HL-60 (cell line): Measurements from ENCODE around the gene NR5A1.

Source experiments
- DNase-seq, 2 experiments: peaks; one replicate each; pipeline ENCODE4 v3.0.0-alpha.2; 2010 to 2020; ENCODE audit warnings: low read depth in 1 of 2, low spot score in 1 of 2
- H3K27ac ChIP-seq: fragments of 250-450 bp; sonication (Bioruptor Pico); replicated peaks from 2 replicates; pipeline ENCODE4 v1.5.1; 2020; ENCODE audit warnings: mild to moderate bottlenecking, moderate library complexity
- H3K27me3 ChIP-seq: fragments of 250-450 bp; sonication (Bioruptor Pico); 2 replicates; pipeline ENCODE4 v1.5.1; 2021; ENCODE audit warnings: mild to moderate bottlenecking, moderate library complexity; ENCODE audit not compliant: insufficient read depth, poor library complexity, severe bottlenecking
- H3K4me3 ChIP-seq: replicated peaks from 2 replicates; pipeline ENCODE4 v1.5.1; 2011; ENCODE audit warnings: mild to moderate bottlenecking, control low read depth, low read length; ENCODE audit not compliant: insufficient read depth
- GABPA ChIP-seq: IDR thresholded peaks from 2 replicates; pipeline ENCODE4 v1.6.1; 2012; ENCODE audit warnings: low read depth
- POLR2AphosphoS5 ChIP-seq: IDR thresholded peaks from 2 replicates; pipeline ENCODE4 v1.6.1; 2012; ENCODE audit warnings: low read depth
- SPI1 ChIP-seq: IDR thresholded peaks from 2 replicates; pipeline ENCODE4 v1.6.1; 2012; ENCODE audit warnings: low read depth, mild to moderate bottlenecking, borderline replicate concordance
- TF ChIP-seq, protein P1 (sequence below): IDR thresholded peaks from one replicate; pipeline ENCODE4 v1.5.1; 2011; ENCODE audit warnings: low read length, control low read depth, inconsistent platforms; ENCODE audit not compliant: insufficient read depth
- TF ChIP-seq, protein P2 (sequence below): IDR thresholded peaks from 2 replicates; pipeline ENCODE4 v1.6.1; 2012; ENCODE audit warnings: low read depth; ENCODE audit not compliant: insufficient replicate concordance

The NR5A1 gene

DNA sequence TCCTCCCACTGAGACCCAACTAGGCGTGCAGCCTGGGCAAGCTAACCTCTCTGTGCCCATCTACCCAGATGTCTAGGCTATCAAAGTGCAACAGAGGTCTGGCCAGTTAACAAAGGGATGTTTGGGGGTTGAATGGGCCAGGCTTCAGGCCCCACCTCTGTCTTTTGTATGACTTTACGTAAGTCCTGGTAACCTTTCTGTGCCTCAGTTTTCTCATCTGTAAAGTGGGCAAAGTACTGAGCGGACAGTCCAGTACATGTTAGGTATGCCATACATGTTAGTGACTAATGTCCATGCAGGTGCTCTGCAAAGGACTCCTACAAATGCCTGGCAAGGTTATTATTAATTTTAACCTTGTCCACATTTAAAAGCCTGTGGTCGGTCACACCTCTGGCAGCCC lies 14.0 kb downstream of the NR5A1 start:
- Histone ChIP-seq H3K4me3 (no peak overlapping the region), H3K27ac (no peak overlapping the region), H3K27me3 (no peaks in the 10 kb centered on the region)
- no peak for DNase-seq
- TF ChIP-seq GABPA = no peak
- no peak for TF ChIP-seq SPI1
- TF ChIP-seq, protein P1, sequence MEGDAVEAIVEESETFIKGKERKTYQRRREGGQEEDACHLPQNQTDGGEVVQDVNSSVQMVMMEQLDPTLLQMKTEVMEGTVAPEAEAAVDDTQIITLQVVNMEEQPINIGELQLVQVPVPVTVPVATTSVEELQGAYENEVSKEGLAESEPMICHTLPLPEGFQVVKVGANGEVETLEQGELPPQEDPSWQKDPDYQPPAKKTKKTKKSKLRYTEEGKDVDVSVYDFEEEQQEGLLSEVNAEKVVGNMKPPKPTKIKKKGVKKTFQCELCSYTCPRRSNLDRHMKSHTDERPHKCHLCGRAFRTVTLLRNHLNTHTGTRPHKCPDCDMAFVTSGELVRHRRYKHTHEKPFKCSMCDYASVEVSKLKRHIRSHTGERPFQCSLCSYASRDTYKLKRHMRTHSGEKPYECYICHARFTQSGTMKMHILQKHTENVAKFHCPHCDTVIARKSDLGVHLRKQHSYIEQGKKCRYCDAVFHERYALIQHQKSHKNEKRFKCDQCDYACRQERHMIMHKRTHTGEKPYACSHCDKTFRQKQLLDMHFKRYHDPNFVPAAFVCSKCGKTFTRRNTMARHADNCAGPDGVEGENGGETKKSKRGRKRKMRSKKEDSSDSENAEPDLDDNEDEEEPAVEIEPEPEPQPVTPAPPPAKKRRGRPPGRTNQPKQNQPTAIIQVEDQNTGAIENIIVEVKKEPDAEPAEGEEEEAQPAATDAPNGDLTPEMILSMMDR = no peak
- no peak for TF ChIP-seq POLR2AphosphoS5
- TF ChIP-seq, protein P2, sequence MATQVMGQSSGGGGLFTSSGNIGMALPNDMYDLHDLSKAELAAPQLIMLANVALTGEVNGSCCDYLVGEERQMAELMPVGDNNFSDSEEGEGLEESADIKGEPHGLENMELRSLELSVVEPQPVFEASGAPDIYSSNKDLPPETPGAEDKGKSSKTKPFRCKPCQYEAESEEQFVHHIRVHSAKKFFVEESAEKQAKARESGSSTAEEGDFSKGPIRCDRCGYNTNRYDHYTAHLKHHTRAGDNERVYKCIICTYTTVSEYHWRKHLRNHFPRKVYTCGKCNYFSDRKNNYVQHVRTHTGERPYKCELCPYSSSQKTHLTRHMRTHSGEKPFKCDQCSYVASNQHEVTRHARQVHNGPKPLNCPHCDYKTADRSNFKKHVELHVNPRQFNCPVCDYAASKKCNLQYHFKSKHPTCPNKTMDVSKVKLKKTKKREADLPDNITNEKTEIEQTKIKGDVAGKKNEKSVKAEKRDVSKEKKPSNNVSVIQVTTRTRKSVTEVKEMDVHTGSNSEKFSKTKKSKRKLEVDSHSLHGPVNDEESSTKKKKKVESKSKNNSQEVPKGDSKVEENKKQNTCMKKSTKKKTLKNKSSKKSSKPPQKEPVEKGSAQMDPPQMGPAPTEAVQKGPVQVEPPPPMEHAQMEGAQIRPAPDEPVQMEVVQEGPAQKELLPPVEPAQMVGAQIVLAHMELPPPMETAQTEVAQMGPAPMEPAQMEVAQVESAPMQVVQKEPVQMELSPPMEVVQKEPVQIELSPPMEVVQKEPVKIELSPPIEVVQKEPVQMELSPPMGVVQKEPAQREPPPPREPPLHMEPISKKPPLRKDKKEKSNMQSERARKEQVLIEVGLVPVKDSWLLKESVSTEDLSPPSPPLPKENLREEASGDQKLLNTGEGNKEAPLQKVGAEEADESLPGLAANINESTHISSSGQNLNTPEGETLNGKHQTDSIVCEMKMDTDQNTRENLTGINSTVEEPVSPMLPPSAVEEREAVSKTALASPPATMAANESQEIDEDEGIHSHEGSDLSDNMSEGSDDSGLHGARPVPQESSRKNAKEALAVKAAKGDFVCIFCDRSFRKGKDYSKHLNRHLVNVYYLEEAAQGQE = no peak

DNA sequence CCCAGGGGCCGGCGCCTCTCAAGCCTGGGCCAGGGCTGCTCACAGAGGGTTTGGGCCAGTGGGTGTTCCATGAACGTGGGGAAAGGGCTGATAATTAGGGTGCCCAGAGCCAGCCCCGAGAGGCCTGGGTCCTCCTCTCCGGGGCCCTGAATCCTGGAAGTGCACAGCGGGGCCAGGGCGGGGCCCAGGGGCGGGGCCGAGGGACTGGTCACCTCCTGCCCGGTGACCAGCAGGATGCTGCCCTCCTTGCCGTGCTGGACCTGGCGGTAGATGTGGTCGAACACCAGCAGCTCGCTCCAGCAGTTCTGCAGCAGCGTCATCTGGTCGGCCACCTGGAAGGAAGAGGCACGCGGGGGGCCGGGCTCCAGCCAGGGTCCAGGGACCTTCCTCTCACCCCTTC lies 14.4 kb downstream of the NR5A1 start:
- H3K27me3 ChIP-seq = no peaks in the 10 kb centered on the region

DNA sequence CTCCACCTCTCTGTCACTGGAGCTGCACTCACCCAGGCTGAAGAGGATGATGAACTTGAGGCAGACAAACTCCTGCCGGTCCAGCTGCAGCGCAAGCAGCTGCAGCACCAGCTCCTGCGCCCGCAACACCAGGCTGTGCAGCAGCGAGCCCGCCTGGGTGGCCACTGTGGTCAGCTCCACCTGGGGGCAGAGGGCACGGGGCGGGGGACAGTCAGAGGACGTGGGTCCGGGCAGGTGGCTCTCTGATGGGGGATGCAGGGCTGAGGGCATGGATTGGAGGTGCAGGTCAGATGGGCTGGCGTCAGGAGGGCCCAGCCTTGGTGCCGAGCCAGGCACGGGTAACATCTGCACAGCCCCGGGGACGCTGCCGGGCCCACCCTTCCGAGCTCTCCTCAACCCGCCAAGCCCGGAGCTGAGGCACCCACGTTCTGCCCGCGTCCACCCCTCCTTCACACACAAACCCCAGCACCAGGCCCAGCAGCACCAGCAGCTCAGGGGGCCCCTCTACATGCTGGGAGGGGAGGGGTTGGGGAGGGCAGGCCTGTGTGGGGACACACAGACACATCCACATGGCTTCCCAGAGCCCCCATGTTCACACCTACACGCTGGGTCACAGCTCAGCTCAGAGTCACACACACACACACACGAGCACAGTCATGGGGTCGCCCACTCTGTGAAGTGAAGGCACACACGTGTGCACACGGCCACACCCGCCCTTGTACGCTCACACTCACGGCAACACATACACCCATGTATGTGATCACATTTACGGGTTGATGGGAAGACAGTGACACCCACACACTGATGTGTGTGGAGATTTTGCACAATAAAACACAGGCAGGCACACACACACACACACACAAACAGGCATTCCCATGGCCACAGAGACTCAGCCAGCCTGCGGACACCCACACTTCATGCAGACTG lies 15.9 kb downstream of the NR5A1 start:
- no peak for DNase-seq
- Histone ChIP-seq H3K27ac (no peak overlapping the region), H3K4me3 (no peak overlapping the region), H3K27me3 (no peaks in the 10 kb centered on the region)
- TF ChIP-seq, protein P2 = no peak
- no peak for TF ChIP-seq SPI1
- TF ChIP-seq, protein P1 = no peak
- TF ChIP-seq GABPA = no peak
- TF ChIP-seq POLR2AphosphoS5 = no peak

More for the DNA sequence above, 14.4 kb downstream of the NR5A1 start:
- TF ChIP-seq, protein P2 = no peak
- TF ChIP-seq, protein P1 = no peak
- TF ChIP-seq SPI1 = no peak
- no peak for TF ChIP-seq POLR2AphosphoS5
- TF ChIP-seq GABPA = no peak
- no peak overlapping the region for H3K27ac ChIP-seq
- DNase-seq = no peak
- H3K4me3 ChIP-seq = no peak overlapping the region
